Measurements from ENCODE around the gene SMYD1.

SMYD1 gene

DNA sequence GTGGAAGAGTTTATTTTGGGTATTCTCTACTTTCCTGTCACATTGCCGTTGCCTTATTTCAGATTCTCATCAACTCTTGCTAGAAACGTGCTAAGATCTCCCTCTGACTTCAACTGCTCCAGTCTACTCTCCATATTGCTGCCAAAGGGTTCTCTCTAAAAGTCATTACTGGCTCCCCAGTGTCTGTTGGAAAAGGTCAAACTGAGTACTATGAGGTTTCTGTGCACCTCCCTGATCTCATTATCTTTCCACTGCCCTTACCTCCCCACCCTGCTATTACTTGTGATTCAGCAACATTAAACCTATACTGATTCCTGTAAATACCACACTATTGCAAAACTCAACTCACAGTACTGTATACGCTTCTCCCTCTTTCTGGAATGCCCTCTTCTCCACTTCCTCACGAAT, 10.2 kb upstream of the SMYD1 start:
- DNase-seq, result no peak

DNA sequence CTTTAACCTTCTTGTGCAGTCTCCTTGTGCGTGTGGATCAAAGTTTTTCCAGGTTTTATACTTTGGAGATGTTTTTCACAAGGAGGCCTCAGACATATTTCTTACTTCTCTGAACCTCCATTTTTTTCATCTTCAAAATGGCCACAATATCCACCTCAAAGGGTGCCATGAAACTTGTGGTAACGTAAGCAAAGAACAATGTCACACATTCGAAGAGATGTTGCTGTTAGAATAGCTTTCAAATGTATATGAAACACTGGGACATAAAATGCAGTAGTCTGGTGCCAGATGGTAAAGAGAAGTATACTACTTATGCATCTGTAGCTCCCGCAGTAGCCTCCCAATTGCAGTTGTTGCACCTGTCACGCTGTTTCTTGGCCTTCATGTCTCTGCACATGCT, 9.4 kb upstream of the SMYD1 start:
- no peak for DNase-seq

DNA sequence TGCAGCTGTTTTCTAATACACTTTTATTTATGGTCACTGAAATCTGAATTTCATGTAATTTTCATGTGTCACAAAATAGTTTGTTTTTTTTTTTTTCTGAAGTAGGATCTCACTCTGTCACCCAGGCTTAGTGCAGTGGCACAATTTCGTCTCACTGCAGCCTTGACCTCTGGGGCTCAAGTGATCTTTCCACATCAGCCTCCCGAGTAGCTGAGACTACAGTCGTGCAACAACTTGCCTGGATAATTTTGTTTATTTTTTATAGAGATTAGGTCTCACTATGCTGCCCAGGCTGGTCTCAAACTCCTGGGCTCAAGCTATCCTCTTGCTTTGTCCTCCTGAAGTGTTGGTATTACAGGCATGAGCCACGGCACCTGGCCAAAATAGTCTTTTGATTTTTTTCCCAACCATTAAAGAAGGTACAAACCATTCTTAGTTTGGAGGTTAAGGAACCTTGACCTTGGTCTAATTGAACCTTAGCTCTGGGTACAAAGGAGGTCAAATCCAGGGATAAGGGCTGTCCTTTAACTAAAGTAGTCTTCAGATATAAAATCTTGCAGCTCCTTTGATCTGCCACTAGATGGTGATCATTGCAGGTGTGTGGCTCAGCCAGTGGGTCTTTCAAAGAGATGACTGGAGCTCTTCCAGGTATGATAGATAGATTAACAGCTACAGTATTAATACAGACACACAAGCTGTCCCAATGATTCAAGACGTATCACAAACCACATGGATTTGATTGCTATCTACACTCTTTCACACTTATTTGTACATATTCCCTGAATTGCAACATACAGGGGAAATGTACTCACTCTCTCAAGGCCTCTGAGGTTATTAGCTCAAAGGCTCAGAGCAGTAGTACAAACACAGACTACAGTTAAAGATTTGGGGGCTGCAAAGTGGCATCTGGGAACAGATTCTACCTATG, 7.4 kb upstream of the SMYD1 start:
- peak; percentile 53 for DNase-seq

DNA sequence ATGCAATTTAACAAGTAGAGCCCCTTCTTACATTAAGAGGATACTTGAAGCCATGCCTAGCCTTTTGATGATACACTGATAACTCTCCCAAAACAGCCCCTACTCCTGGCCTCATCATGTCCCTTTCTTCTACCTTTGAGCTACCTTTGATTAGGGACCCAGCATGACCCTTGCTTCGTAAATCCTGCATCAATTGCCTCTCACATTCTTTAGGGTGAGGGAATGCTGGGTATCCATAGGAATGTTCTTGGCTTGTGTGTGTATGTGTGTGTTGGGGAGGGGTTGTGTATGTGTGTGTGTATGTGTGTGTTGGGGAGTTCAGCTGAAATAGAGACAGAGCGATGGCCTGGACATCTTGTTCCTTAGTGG, 6.7 kb upstream of the SMYD1 start:
- DNase-seq, result no peak

DNA sequence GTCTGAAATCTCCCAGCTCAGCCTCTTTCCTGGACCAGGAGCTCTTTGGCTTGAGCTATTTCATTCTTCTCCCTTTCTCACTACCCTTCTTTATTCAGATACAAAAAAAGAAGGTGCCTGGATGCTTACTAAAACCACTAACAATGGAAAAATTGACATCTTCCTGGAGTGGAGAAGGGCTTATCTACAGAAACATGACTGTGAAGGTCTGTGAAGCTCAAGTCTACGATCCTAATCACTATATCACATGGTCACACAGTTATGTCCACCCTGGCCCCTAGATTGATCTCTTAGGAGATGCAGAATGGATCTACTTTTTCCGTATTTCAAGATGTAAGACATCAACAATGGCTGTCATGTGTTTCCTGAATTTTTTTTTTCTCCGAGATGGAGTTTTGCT, 6.3 kb upstream of the SMYD1 start:
- no peak for DNase-seq

DNA sequence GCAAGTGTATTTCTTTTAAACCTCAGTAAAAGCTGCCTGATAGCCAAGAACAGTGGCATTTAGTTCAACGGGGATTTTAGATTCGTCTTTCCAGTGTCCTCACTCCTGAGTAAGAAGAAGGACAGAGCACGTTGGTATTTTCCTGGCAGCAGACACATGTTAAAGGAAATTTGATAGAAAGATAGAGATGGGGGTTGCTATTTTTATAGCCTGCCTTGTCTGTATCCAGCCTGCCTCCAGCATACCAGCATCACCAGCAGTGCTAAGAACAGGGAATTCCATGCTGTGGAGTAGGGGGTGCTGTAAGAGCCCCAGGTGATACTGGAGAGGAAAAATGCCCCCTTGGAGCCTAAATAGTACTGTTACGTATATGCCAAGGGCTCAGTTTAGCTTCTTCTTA, 1.1 kb upstream of the SMYD1 start:
- no peak for DNase-seq

DNA sequence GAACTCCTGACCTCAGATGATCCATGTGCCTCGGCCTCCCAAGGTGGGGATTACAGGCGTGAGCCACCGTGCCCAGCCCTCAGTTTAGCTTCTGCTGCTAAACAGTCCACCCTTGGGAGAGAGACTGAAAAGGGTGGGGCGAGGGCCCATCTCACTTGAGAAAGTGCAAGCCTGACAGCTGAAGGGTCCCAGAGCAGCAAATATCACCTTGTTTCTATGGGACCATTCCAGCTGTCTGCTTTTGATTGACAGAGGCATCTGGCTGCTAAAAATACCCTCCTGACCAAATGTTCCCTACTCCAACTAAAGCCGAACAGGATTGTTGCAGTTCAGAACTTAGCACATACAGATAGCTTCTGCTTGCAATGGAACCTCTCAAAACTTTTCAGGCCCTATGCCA, 436 bp upstream of the SMYD1 start:
- DNase-seq, result no peak

DNA sequence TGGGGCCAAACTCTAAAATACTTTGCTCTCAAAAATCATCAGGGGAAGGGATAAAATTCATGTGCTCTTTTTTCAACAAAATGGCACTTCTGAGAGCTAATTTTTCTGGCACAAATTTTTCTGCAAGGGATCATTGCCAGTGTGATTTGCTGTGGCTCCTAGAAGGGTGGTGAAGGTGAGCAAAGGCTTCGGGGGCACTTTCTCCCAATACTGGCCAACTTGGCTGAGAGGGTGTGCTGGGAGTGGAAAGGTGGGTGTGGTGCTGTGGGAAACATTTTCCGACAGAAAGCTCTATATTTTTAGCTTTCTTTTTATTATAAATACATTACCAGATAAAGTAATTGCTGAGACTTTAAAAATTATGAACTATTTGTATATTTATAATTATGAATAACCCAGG, 419 bp downstream of the SMYD1 start:
- no peak for DNase-seq

DNA sequence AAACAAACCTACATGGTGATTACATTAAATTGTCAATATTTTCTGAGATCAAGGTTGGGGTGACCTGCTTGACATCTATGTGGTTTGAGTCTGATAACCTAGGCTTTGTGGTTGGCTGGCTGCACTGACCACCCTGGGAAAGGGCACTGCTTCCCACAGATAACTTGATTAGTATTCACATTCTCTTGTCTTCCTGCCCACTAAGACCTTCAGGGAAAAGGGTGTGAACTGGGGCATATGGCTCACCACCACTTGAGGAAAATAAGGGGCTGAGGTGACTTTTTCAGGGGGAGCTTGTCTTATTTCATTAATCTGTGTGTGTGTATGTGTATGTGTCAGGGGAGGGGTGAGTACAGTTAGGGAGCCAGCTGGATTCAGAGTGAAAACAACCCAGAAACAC, 1.5 kb downstream of the SMYD1 start:
- DNase-seq, result no peak

DNA sequence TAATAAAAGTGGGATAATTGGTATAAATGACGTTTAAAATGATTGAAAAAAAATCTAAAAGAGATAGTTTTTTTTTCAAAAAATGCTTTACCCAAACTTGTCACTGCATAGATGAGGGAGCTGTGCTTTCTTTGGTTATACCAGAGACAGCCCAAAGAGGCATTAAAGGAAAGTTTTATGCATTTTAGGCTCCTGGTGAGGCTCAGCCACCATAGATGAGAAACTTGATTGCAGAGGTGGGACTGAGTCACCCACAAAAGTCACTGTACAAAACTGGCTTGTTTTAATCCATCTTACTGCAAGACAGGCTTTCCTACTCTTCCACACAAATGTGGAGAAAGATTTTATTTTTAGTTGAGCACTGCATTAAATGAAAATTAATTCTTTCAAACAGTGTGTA, 2.4 kb downstream of the SMYD1 start:
- DNase-seq, result no peak

DNA sequence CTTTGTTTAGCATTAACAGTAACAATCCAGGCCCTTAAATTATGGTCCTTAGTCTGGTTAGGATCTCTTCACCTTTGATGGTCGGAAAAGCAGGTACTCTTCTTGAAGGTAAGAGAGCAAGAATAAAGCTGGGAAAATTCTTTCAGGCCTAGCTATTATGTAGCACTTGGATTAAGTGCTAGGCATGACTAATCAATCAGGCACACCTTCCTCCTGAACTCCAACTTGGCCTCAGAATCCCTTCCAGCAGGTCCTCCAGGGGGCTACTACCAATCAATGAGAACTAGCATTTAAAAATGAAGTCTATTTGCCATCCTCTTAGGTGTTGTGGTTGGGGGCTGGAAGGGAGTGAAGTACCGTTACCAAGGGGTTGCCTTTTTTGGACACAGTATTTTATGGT, 3.7 kb downstream of the SMYD1 start:
- DNase-seq, result no peak

DNA sequence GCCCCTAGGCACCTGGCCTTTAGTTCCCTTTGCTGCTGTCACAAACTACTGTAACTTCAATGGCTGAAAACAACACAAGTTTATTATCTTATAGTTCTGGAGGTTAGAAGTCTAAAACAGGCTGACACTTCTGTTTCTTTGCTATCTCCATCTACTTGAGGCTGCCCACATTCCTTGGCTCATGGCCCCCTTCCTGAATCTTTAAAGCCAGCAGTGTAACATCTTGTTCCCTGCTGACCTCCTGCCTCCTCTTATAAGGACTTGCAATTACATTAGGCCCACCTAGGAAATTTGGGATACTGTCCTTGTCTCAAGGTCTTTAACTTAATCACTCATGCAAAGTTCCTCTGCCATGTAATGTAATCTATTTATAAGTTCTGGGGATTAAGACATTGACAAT, 6.5 kb downstream of the SMYD1 start:
- no peak for DNase-seq

DNA sequence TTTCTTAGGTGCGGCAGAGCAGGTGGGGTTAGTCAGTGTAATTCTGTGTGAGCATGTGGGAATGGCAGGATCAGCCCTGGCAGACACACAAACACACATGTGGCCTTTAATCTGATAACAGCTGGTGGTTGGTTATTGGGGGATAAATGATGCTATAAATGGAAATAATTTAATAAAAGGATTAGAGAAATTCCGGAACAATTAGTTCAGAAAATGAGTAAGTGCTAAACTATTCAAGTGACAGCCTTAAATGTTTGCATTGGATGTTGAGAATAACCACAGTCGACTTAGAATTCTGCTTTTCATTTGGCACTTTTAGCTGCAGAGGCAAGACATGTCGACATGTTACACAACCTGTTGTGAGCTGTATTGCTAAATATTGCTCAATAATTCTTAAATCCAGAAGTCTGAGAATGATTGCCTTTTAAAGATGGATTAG, 7.2 kb downstream of the SMYD1 start:
- no peak for DNase-seq

DNA sequence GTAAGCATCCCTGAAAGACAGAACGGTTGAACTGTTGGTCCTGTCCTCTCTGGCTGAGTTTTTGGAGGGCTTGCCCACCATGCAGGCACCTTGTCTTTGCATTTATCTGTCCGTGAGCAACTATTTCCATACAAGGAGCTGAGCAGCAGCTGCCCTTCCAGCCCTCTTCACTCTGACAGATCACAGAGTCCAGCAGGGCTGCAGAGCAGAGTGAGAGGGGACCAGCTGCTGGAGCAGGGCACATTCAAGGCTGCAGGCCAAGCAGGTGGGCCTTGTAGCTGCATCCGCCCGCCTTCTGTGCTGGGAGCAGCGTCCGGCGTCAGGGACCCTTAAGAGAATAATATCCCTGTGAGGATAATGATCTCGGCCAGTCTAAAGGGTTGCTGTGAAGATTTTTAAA, 9.5 kb downstream of the SMYD1 start:
- DNase-seq, result no peak

DNA sequence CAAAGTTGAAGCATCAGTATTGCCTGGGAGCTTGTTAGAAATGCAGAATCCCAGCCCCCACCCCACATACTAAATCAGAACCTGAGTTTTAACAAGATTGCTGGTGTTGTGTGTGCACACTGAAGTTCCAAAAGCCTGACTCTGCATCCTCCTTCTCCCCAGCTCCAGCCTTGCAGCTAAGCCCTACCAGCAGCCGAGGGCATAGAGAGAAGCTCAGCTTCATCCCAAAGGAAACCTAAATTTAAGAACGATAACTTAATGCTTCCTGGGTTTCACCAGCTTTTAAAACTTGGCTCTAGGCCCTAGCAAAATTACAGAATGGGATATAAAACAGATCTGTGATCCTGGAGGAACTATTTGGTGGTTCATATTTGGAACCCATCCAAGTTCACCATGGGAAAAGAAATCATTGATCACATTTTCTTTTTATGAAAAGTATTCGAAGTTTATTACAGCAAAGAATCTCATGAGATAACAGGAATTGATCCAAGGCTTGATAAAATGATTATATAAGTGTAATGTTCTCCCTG, 11.1 kb downstream of the SMYD1 start:
- DNase-seq, result no peak

DNA sequence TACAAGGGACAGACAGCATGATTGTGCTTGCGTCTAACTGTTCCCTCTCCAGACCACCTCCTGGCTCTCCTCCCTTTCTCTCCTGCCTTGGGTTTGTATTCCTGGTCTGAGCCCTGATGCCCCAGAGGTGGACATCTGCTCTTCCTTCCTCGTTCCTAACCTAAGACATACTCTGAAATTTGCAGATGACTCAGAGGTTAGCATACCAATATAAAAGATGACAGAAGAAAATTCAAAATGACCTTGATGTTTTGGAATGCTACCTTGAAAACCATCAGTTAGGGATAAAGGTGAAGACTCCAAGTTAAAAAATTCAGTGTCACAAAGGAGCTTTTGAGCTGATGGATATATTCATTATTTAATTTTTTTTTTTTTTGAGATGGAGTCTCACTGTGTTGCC, 12.9 kb downstream of the SMYD1 start:
- DNase-seq, result no peak

DNA sequence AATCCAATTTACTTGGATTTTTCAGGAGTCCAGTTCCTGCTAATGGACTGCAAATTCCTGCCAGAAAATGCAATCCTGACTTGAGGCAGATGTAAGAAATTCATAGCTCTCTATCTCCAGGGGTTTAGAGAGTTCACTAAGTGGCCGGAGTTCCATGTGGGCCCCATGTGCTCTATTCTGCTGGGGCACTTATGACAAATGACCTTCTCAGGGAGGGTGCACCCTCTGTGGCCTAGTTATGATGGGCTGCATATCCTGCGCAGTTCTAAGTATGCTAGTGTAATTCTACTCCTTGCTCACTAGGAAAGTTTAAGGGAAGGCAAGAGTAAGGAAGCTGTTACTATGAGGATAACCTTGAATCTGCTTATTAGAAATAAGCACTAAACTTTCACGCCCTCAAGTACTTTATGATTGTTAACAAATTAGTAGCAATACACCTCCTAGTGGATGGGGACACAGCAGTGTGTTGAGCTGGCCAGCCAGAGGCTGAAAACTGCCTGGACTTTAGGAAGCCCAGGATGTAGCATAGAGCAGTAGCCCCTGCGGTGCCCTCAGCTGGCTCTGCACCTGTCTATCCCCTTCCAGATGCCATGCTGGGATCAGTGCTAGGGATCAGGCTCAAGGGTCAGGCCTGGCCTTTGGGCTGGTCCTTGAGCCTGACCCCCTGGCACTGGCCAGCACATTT, 14.4 kb downstream of the SMYD1 start:
- DNase-seq, result no peak

DNA sequence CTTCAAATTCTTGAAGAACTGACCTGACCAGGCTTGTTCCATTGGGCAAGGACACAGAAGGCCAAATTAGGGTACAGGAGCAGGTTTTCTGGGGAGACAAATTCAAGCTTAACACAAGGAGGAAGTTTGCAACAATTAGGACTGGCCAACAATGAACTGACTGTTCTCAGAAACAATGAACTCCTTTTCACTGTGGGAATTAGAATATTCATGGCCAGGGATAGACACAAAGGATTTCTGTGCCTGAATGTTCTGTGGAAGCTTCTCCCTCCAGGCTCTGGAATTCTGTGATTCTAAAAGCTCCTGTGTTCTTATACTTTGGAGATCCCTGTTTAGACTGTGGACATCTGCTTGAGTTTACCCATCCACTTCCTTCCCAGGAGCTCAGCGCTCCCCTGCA, 15.2 kb downstream of the SMYD1 start:
- DNase-seq, result no peak

DNA sequence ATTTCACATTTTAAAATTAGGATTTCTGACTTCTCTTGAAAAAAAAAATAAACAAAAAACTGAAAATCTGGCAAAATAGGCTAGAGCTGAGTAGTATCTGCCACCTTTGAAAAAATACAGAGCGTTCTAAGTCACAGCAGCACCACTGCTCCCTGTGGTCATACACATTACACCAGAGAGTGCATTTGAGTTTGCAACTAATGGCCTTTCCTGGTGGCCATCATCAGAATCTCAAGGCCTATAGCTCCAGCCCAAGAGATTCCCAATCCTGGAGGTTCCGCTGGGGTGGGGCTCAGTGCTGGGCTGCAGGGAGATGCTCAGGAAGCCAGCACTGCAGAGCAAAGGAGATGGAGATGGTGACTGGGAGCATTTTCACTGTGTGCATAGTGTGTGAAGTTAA, 17.5 kb downstream of the SMYD1 start:
- DNase-seq, result no peak

DNA sequence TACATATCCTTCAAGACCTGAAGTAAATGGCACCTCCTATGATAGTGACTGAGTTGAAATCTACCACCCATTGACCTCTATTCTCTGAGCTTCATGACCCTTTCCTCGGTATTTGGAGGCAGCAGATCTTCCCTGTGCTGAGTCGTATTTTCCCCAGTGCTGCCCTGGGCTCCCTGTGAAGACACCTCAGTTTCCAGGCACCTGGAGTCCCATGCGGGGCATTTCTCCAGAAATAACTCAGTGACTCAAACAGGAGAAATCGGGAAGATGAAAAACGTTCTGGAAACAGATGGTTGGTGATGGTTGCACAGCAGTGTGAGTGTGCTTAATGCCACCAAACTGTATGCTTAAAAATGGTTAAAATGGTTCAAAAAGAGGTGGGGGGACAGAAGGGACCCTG, 18.0 kb downstream of the SMYD1 start:
- no peak for DNase-seq

DNA sequence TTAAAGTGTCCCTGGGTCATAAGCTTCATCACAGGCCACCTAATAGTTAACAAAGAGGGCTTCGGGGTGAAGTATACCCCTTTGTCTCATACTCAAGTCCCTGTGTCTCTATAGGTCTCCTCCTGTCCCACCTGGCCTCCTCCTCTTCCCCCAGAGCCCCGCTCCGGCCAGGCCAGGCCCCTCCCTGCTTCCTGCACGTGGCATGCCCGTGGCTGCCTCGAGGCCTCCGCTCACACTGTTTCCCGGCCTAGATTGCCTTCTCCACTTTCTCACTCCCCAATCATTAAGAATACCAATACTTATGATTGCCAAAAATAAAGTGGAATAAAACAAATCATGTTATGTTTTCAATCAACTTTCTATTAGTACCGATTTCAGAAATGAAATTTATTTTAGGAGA, 18.8 kb downstream of the SMYD1 start:
- DNase-seq, result no peak

DNA sequence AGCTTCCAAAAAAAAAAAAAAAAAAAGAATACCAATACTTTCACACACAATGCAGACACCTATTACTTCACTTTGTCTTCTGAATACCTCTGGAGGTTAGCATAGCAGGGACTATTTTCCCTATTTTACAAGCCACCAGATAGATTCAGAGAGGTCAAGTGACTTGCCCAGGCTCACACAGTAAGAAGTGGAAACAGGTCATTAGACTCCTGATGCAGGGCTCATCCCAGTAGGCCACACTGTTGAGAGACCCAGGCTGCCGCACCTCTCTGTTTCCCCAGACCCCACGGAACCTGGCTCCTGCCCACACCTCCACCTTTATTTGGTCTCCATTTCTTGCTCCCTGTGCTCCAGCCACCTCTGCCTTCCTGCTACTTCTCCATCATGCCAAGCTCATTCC, 19.4 kb downstream of the SMYD1 start:
- DNase-seq, result no peak

DNA sequence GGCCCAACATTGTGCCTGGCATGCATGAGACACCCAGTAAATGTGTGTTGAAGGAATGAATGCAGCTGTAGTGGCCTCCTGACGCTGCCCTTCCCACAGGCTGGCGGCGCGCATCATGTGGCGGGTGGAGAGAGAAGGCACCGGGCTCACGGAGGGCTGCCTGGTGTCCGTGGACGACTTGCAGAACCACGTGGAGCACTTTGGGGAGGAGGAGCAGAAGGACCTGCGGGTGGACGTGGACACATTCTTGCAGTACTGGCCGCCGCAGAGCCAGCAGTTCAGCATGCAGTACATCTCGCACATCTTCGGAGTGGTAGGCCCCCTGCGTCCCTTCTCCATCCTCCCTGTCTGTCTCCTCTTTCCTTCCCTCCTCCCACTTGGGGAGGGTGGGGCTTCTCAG, 20.1 kb downstream of the SMYD1 start:
- no peak for DNase-seq

DNA sequence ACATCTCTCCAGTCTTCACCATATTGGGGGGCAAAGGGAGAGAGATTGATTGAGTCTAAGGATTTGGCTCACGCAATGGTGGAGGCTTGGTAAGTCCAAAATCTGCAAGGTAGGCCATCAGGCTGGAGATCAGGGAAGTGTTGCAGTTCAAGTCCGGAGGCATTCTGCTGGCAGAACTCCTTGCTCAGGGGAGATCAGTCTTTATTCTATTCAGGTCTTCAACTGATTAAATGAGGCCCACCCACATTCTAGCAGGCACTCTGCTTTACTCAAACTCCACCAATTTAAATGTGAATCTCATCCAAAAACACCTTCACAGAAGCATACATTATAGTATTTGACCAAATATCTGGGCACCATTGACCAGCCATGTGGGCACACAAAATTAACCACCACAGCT, 21.4 kb downstream of the SMYD1 start:
- no peak for DNase-seq

Measured in 8988T (cell line).